CD4-positive, alpha-beta T cell treated with Interleukin-17A for 1 hour (primary cell): ENCODE measurements around the gene USP34.
A peak's percentile ranks its signal among the peaks of the same experiment; 100 is the strongest.
"Not testable (repeated sequence)": the region's sequence is repeated elsewhere in the genome, so short reads cannot be mapped to it uniquely, and the experiment has no call there.

Experiments
- DNase-seq: peaks from one replicate; pipeline ENCODE4 v3.0.0-alpha.2; 2020

The USP34 gene

DNA sequence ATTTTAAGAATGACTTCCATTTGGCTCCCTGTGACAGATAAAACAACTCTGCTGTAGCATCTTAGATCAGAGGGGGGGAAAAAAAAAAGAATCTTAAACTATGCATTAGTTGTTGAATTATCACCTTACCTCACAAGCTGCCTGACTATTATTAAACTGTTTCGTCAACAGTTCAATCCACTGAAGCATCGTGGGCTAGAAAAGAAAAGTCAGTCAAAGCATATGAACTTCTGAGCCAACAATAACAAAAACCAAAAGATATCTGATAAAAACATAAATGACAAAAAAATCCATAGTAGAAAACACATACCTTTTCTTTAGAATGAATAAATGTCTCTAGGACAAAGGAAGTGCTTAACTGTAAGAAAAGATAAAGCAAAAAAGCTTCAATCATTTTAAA is 235.2 kb downstream of the USP34 start:
- no peak for DNase-seq

DNA sequence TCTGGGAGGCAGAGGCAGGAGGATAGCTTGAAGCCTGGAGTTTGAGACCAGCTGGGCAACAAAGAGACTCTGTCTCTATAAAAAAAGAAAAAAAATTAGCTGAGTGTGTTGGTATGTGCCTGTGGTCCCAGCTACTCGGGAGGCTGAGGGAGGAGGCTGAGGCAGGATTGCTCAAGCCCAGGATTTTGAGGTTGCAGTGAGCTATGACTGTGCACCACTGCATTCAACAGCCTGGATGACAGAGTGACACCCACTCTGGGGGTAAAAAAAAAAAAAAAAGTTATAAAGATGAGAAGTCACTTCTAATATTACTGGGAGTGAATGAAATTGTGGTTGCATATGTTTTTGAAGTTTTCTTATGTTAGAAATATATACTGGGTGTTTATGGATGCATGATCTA is 237.3 kb downstream of the USP34 start:
- DNase-seq, result no peak

DNA sequence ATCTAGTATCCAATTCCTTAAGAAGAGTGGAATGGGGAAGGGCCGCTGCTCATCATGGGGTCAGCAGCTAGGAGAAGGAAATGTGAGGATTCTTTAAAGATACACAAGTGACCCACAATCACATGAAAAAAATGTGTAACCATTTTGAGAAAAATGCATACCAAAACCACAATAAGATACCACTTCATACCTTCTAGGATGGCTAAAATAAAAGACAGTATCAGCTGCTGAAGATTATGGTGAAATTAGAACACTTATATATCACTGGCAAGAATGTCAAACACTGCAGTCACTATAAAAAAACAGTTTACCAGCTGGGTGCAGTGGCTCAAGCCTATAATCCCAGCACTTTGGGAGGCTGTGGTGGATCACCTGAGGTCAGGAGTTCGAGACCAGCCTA is 241.0 kb downstream of the USP34 start:
- DNase-seq, result no peak

DNA sequence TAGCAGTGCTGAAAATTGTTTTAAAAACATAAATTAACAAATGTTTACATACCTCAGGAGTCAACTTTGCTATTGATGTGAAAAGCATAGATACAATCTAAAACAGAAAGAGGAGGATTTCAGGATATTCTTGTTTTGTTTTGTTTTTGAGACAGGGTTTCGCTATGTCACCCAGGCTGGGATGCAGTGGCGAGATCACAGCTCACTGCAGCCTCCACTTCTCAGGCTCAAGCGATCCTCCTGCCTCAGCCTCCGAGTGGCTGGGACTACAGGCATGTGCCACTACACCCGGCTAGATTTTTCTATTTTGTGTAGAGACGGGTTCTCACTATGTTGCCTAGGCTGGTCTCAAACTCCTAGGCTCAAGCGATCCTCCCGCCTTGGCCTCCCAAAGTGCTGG is 248.3 kb downstream of the USP34 start:
- no peak for DNase-seq

DNA sequence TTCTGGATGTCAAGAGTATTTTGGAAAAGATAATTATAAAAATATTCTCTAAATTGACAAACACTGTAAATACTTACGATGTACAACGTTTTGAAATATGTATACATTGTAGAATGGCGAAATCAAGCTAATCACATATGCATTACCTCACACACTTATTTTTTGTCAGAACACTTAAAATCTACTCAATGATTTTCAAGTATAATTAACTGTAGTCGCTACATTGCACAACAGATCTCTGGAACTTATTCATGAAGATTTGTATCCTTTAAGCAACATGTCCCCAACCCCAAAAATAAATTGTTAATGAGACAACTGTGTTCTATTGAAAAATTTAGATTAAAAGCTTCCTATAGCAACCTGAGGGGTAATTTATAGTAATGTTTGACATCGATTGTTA is 249.1 kb downstream of the USP34 start:
- no peak for DNase-seq

DNA sequence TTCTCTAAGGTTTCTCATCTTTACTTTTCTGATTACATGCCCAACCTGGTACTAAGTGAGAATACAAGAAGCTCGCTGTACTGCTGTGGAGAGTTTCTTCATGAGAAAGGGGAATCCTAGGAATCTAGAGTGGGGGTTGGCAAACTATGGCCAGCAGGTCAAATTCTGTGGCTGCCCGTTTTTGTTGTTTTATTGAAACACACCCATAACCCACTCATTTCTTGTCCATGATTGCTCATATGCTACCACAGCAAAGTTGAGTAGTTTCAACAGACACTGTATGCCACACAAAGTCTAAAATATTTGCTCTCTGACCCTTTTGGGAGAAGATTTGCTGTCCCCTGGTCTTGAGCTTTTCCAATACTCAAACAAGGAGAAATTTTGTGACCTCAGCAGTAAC is 250.1 kb downstream of the USP34 start:
- no peak for DNase-seq

DNA sequence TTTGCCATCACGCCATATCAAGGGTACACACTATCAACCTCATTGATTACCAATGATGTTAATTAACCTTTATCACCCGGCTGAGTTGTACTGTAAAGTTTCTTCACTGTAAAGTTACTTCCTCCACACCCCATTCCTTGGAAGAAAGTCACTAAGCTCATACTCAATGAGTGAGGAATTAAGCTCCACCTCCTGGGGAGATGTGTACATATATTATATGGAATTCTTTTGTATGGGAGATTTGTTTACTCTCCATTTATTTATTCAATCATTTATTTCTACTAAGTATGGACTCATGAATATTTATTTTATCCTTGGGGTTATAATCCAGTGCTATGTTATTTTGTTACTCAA is 252.1 kb downstream of the USP34 start:
- no peak for DNase-seq

DNA sequence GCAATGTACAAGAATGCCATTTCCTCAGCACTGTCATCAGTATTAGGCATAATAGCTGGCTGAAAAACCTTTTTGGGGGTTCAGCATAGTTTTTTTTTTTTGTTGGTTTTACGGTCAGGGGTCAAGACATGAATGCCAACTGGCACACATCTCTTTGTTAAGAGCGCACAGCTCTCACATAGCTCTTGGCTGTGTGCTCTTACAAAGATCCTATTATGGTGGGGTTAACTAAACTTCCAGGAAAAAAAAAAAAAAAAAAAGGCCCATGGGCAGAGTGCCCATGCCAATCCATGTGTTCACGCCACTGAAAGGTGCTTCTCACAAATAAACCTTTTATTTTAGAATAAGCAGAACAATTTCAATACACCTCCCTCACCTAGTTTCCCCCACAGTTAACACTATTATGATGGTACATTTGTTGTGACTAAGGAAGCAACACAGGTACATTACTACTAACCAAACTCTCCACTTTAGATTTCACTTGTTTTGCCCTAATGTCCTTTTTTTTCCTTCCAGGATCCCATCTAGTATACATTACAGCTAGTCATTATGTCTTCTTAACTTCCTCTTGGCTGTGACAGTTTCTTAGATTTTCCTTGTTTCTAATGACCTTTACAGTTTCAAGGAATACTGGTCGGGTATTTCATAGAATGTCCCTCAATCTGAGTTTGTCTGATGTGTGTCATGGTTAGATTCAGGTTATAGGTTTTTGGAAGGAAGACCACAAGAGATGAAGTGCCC is 252.6 kb downstream of the USP34 start:
- no peak for DNase-seq

DNA sequence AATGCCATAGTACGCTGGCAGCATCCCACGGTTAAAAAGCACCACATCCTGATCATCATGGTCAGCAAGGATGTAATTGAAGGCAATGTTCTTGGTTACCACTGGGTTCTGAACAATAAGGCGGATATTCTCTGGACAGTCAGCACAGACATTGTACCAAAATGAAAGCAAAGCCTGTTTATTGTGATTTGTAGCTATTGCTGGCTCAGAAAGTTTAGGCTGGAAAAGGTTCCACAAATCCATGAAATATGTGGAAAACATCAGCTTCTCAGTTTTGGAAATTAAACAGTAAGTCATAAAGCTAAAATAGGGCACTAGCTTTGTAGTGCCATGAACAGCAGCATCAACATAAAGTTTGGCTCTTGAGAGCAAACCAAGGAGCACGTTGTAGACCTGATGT is 256.7 kb downstream of the USP34 start:
- no peak for DNase-seq

DNA sequence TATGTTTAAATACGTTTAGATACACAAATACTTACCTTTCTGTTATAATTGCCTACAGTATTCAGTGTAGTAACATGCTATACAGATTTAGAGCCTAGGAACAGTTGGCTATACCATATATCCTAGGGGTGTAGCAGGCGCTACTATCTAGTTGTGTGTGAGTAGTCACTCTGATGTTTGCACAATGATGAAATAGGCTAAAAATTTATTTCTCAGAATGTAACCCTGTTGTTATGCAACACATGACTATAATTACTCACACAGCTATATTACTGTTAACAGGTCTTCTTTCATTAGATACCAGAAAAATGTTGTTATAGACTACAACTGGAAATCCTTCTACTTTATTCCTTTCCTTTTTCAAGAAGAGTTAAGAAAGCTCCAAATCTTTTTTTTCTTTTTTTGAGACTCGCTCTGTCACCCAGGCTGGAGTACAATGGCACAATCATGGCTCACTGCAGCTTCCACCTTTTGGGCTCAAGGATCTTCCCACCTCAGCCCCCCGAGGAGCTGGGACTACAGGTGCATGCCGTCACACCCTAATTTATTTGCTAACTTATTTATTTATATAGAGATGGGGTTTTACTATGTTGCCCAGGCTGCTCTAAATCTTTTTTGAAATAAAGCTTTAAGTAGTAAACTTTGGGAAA is 260.4 kb downstream of the USP34 start:
- no peak for DNase-seq

DNA sequence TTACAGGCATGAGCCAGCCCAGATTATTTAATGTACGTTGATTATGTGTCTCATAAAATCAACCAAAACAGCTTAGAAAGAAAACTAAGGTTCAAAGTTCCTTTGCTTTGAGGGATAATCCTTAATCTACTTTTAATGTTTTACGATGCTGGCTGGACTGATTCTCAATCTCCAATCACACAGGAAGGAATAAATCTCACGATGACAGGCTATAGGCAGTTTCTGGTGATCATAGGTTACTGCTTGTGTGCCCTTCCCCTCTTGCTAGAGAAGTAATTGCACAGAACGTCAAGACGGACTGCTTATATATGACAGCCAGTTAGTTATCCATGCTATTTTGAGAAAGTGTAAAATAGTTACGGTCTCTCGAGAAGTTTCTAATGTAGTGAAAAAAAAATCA is 265.8 kb downstream of the USP34 start:
- no peak for DNase-seq

DNA sequence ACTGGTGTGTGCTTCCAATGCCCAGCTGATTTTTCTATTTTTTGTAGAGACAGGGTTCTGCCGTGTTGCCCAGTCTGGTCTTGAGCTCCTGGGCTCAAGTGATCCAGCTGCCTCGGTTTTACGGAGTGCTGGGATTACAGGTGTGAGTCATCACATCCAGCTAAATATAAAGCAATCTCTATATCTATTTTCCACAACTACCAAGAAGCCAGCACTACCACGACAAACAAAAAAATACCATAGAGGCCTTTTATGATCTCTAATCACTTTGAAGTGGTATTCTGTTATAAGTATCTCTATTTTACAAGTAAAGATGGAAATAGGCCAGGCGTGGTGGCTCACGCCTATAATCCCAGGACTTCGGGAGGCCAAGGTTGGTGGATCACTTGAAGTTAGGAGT is 274.2 kb downstream of the USP34 start:
- DNase-seq, result no peak

DNA sequence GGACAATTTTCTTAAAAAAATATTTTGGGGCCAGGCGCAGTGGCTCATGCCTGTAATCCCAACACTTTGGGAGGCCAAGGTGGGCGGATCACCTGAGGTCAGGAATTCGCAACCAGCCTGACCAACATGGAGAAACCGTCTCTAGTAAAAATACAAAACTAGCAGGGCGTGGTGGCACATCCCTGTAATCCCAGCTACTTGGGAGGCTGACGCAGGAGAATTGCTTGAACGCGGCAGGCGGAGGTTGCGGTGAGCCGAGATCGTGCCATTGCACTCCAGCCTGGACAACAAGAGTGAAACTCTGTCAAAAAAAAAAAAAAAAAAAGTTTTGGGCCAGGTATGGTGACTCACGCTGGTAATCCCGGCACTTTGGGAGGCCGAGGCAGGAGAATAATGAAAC is 276.2 kb downstream of the USP34 start:
- not testable (repeated sequence) for DNase-seq

DNA sequence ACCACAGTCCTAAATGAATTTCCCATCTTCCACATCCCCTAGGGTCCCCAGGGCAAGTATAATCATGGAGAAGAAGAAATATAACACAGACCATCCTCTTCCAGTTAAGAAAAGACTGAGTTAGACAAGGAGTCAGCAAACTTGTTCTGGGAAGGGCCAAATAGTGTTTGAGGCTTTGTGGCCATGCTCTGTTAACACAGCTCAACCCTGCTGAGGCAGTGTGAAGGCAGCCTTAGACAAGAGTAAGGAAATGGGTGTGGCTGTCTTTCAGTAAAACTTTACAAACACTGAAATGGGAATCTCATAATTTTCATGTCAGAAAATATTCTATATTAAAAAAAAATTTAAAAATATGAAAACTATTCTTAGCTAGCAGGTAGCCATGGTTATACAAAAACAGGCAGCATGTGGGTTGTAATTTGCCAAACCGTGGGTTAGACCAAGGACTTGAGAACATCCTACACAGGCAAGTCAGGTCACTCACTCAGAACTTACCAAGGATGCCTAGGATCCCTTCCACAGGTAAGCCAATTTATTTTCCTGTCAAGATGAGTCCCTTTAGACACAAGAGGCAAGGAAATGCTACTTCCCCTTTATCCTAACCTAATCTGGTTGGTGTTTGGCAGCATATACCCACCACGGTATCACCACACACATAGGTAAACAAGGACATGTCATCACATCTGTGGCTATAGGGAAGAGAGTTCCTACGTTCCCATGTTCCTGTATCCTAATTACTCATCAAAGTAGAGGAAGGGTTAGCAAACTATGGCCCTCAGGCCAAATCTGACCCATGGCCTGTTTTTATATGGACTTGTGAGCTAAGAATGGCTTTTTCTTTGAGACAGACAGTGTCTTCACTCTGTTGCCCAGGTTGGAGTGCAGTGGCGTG is 277.0 kb downstream of the USP34 start:
- DNase-seq, result peak; percentile 25

DNA sequence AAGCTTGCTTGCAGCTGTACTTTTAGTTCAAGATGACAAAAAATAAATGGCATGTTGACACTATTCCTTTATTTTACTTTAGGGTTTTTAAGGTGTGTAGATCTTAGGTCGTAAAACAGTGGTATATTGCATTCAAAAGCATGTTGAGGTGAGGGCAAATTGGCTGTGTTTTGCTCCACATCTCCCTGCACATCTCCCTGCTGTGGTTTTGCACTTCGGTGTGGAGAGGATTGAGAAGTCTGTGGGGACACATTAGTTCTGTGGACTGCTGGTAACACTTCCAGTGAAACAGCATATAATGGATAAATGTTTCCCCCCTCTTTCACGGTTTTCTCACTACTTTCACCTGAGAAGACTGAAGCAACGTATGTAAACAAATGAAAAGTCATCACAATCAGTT is 283.8 kb downstream of the USP34 start:
- DNase-seq, result no peak

DNA sequence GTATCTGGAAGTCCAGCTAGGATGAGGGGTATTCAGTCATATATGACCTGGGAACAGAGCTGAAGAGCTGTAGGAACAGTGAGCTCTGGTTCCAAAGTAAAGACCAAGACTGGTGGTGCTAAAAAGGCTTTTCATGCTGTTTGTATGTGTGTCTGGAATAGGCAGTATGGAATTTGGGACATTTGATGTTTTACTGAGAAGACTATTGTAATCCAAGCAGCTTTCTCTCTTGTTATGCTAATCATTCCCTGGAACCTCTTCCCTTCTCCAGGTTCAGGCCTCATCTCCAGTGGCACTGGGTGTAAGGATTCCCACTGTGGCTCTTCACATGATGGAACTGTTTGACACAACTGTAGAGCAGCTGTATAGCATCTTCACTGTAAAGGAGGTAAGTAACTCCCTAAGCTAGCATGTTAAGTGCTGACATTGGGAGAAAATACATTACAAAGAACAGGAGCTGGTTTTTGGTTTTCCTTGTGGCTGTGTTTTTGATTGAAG is 285.6 kb downstream of the USP34 start:
- no peak for DNase-seq

DNA sequence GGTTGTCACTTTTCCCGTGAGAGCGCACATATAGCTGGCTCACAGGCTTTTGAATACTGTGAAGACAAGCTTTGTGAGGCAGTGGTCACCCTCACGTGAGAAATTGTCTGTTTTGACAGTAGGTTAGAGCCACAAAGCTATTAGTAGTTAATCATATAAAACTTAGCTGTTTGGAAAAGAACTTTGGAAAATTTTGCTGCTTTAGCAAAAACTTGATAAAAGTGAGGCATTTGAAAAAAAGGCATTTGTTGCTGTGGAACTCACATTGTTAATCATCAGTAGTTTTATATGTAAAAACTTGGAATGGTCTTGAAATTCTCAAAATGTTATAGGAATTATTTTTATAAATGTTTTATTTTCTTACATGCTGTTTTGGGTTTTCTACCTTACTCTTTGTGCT is 286.6 kb downstream of the USP34 start:
- DNase-seq, result no peak

DNA sequence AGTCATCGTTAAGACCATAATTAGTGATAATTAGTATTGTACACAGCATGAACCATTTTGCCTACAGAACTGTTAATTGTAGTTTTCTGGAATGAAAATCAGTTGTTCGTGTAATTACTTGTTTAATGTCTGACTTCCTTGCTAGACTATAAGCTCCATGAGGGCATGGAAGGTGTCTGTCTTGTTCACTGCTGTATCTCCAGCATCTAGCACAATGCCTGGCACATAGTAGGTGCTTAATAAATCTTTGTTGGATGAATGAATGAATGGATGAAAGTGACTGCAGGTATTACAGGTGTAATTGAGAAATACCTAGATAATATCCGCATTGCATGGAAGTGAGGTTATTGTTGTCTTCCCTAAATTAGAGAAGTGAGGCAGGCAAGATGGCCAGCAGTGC is 287.1 kb downstream of the USP34 start:
- DNase-seq, result no peak

DNA sequence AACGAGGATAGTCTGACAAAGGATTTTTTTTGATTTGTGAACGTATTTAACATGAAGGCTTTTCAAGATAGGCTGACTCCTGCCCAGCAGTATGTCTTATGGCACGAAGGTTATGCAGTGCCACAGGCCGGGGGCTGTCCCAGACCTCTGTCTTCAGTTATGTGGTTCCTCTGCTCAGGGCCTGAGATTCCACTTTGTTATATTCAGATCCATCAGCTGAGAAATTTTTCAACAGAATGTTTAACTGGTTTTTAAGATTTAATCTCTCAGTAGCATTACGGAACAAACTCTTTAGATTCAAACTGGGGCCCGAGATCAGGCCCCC is 288.9 kb downstream of the USP34 start:
- DNase-seq, result no peak

DNA sequence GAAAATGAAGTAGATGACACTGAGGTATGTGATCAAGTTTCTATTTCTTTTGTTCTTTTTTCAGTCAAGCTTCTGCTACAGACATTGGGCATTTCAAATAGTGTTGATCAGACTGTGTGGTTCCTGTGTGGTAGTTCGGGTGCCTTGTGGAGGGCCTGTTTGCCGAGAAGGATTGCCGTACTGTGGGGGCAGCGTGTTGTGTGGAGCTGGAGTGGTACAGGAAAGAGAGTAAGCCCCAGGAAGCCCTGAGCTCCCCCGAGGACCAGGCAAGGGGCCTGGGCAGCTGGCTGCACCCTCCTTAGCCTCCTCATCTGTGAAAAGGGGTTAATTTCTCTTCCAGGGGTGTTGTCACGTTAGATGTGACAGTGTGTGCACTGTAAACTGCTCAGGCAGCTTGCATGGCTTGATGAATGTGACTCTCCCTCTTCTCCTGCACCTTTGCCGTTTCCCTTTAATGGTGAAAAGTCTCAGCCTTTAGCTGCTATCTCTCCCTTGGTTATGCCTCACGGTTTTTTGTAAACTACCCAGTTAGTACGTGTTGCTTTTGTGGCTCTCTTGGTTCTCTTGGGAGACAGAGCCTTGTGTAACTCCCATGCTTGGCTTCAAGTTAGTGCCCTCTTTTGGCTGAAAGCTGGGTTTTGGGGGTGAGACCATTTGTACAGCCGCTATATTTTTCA is 289.4 kb downstream of the USP34 start:
- DNase-seq, result no peak

DNA sequence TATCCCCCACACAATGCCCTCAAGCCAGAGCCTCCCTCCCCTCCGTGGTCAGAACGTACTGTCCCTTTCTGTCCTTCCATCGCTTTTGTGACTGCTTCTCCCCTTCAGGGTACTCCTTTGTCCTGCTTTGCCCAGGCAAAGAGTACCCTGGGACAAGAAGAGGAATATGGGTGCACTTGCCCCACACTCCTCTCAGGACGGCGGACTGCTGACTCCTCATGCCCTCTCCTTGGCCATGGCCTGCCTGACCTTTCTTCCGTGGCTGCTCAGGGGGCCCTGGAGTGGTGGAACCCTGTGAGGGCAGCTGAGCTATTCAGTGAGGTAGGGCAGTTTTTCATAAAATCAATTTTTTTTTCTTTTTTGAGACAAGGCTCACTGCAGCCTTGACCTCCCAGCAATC is 290.2 kb downstream of the USP34 start:
- no peak for DNase-seq

DNA sequence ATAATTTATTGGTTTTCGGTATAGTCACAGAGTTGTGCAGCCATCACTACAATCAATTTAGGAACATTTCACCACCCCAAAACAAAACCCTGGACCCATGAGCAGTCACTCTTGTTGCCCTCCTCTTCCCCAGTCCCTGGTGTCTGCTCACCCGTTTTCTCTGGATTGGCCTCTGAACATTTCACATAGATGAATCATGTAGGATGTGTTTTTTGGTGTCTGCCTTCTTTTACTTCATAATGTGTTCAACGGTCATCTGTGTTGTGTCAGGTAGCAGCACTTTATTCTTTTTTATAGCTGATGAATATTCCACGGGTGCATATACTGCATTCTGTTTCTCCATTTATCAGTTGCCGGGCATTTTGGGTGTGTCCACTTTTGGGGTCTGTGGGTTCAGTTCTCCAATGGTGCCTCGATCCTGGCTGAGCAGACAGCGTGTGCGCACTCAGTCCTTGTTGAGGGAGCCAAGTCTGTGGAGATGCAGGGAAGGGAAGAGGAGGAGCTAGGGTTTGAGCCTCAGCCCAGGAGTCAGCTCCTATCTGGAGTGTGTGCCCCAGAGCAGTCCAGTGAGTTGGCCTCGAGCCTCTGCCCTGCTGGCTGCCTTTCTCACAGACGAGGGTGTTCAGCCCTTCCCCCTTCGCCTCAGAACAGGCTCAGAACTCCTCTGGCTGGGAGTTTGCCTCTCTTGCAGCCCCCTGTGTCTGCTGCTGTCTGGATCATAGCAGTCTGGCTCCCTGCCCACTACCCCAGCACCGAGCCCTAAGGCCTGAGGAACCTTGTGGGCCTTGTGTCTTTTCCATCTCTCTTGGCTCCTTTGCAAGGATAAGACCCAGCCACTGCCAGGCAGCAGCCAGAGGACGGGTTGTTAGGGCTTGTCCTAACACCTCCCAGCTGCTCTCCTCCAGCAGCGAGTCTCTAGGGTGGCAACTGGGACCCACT is 290.9 kb downstream of the USP34 start:
- DNase-seq, result no peak
